Lower leg skin (tissue), 3 donors: Measurements from ENCODE around the gene KCNN3.

Experiments used
- POLR2A ChIP-seq, 2 donors: fragments of 450-650 bp; IDR thresholded peaks; one replicate each; pipeline ENCODE4 v1.6.1; 2016 to 2017; ENCODE audit warnings: antibody characterized with exemption in 2 of 2, mild to moderate bottlenecking in 1 of 2, moderate library complexity in 1 of 2
- TF ChIP-seq, protein P1 (sequence below), 3 donors: fragments of 450-650 bp; IDR thresholded peaks; one replicate each; pipeline ENCODE4 v1.5.1; 2016; ENCODE audit warnings: antibody characterized with exemption in 3 of 3, mild to moderate bottlenecking in 3 of 3, moderate library complexity in 2 of 3

DNA sequence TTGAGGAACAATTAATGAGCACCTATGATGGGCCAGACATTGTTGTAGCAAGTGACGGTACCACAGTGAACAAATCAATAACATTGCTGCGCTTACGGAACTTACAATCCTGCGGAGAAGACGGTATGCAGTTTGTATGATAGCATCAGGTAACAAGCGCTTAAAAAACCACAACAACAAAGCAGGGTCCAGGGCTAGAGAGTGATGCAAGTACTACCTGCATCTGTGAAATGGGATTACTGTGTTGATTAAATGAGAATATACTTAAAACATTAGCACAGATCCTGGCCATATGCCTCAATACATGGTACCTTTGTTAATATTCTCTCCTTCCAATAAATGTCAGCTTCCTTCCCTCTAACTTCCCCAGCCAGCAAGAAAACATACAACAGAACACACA lies 151.5 kb downstream of the KCNN3 start:
- TF ChIP-seq, protein P1, sequence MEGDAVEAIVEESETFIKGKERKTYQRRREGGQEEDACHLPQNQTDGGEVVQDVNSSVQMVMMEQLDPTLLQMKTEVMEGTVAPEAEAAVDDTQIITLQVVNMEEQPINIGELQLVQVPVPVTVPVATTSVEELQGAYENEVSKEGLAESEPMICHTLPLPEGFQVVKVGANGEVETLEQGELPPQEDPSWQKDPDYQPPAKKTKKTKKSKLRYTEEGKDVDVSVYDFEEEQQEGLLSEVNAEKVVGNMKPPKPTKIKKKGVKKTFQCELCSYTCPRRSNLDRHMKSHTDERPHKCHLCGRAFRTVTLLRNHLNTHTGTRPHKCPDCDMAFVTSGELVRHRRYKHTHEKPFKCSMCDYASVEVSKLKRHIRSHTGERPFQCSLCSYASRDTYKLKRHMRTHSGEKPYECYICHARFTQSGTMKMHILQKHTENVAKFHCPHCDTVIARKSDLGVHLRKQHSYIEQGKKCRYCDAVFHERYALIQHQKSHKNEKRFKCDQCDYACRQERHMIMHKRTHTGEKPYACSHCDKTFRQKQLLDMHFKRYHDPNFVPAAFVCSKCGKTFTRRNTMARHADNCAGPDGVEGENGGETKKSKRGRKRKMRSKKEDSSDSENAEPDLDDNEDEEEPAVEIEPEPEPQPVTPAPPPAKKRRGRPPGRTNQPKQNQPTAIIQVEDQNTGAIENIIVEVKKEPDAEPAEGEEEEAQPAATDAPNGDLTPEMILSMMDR (IDR thresholded peaks at IDR 0.05): no peak
- TF ChIP-seq POLR2A (IDR thresholded peaks at IDR 0.05): no peak
